Measurements from ENCODE around the gene PIP4K2A.

GRCh38 chr10:22700489-22700888, 13.9 kb downstream of the PIP4K2A start:
- no peak for TF ChIP-seq CTCF (conservative IDR thresholded peaks at IDR 0.05; ENCODE audit: low read length)
- TF ChIP-seq EZH2phosphoT487 (IDR thresholded peaks at IDR 0.05; ENCODE audit: borderline replicate concordance): no peak

Measured in Loucy (cell line).